Hepatocyte (in vitro differentiated cells): ENCODE results near the gene CPZ. TPM values are rescaled to one million over a fixed set of nuclear protein-coding genes. Genes with fewer than 3 reads are reported as not detected.

Experiments
- DNase-seq: peaks from one replicate; pipeline ENCODE4 v3.0.0-alpha.2; 2016; ENCODE audit warnings: low spot score
- H2AFZ ChIP-seq: fragments of 200-600 bp; sonication (generic); 2 replicates; pipeline ENCODE4 v1.6.0; 2016; ENCODE audit warnings: antibody characterized with exemption, mild to moderate bottlenecking
- H3K27ac ChIP-seq: fragments of 200-600 bp; sonication (generic); 2 replicates; pipeline ENCODE4 v1.5.1; 2016; ENCODE audit warnings: mild to moderate bottlenecking
- H3K27me3 ChIP-seq: fragments of 200-600 bp; sonication (generic); 2 replicates; pipeline ENCODE4 v1.6.1; 2016
- H3K36me3 ChIP-seq: fragments of 200-600 bp; sonication (generic); replicated peaks from 2 replicates; pipeline ENCODE4 v1.5.1; 2016; ENCODE audit warnings: low read depth; ENCODE audit not compliant: insufficient read depth
- H3K4me1 ChIP-seq: fragments of 200-600 bp; sonication (generic); 2 replicates; pipeline ENCODE4 v1.5.1; 2016; ENCODE audit warnings: mild to moderate bottlenecking, moderate library complexity; ENCODE audit not compliant: insufficient read depth
- H3K4me2 ChIP-seq: fragments of 200-600 bp; sonication (generic); 2 replicates; pipeline ENCODE4 v1.6.0; 2016
- H3K4me3 ChIP-seq: fragments of 200-600 bp; sonication (generic); 2 replicates; pipeline ENCODE4 v1.5.1; 2016; ENCODE audit warnings: mild to moderate bottlenecking
- H3K79me2 ChIP-seq: fragments of 200-600 bp; sonication (generic); 2 replicates; pipeline ENCODE4 v1.6.0; 2017; ENCODE audit warnings: mild to moderate bottlenecking
- H3K9me2 ChIP-seq: fragments of 200-600 bp; sonication (generic); replicated peaks from 2 replicates; pipeline ENCODE4 v1.6.0; 2017; ENCODE audit warnings: mild to moderate bottlenecking; ENCODE audit not compliant: insufficient read depth
- H3K9me3 ChIP-seq: fragments of 200-600 bp; sonication (generic); 2 replicates; pipeline ENCODE4 v1.5.1; 2016; ENCODE audit warnings: low read depth, mild to moderate bottlenecking
- H4K20me1 ChIP-seq: fragments of 200-600 bp; sonication (generic); 2 replicates; pipeline ENCODE4 v1.6.0; 2016; ENCODE audit warnings: mild to moderate bottlenecking; ENCODE audit not compliant: insufficient read depth, poor library complexity, severe bottlenecking
- CTCF ChIP-seq: fragments of 200-600 bp; sonication (generic); IDR thresholded peaks from 2 replicates; pipeline ENCODE4 v1.5.1; 2016; ENCODE audit warnings: antibody characterized with exemption, mild to moderate bottlenecking; ENCODE audit not compliant: poor library complexity
- EZH2 ChIP-seq: fragments of 200-600 bp; sonication (generic); IDR thresholded peaks from 2 replicates; pipeline ENCODE4 v1.6.1; 2016; ENCODE audit warnings: antibody characterized with exemption, mild to moderate bottlenecking, borderline replicate concordance
- EZH2phosphoT487 ChIP-seq: fragments of 200-600 bp; sonication (generic); IDR thresholded peaks from one replicate; pipeline ENCODE4 v1.6.1; 2018; ENCODE audit warnings: antibody characterized with exemption, mild to moderate bottlenecking, low read depth, moderate library complexity; ENCODE audit not compliant: unreplicated experiment, severe bottlenecking
- WGBS: methylation state at CpG from one replicate; pipeline ENCODE4 v1.1.6; 2016; ENCODE audit warnings: low lambda C conversion rate; ENCODE audit errors: missing lambda C conversion rate; 5-methylcytosine and 5-hydroxymethylcytosine counted together
- polyA plus RNA-seq: library from polyadenylated mRNA; unstranded; fragments of >200 nt; fragmentation: Nextera tagmentation; extraction: Ambion mirVana; gene quantifications from 2 replicates; pipeline ENCODE4 v1.2.1, GENCODE V29; 2016
- total RNA-seq: library from RNA; depleted of rRNA; stranded (reverse); fragments of >200 nt; gene quantifications from 2 replicates; pipeline ENCODE4 v1.2.3, GENCODE V29; 2014

The CPZ gene
- total and polyA plus RNA-seq, 2 experiments from 2014 or later: 34.8 to 113 TPM

- no peak overlapping the region for H2AFZ ChIP-seq
- DNase-seq: no peak
- H3K4me2 ChIP-seq: no peak overlapping the region
- TF ChIP-seq EZH2phosphoT487: no peak
- no peak for TF ChIP-seq CTCF
- no peak for TF ChIP-seq EZH2
- no peaks in the 10 kb centered on the region for H3K36me3 ChIP-seq
- 92% methylated on average over 8 of the region's 8 CpGs for WGBS
- peaks cover 2% of the 10 kb centered on the region for H3K79me2 ChIP-seq
- no peak overlapping the region for H3K27ac ChIP-seq
- no peaks in the 10 kb centered on the region for H3K27me3 ChIP-seq
- no peaks in the 10 kb centered on the region for H3K9me3 ChIP-seq
- H3K9me2 ChIP-seq: no peaks in the 10 kb centered on the region
- H3K4me3 ChIP-seq: no peak overlapping the region
- peaks cover 8% of the 10 kb centered on the region for H3K4me1 ChIP-seq
- peaks cover 5% of the 10 kb centered on the region for H4K20me1 ChIP-seq
Observed at GRCh38 chr4:8599091-8599460, 6.5 kb downstream of the CPZ start.

GRCh38 chr4:8599657-8600056, 7.1 kb downstream of the CPZ start:
- Histone ChIP-seq H3K4me3 (no peak overlapping the region), H3K9me2 (no peaks in the 10 kb centered on the region), H3K79me2 (peaks cover 2% of the 10 kb centered on the region), H3K9me3 (no peaks in the 10 kb centered on the region), H3K27me3 (no peaks in the 10 kb centered on the region), H3K4me1 (peaks cover 8% of the 10 kb centered on the region), H3K27ac (no peak overlapping the region), H3K36me3 (no peaks in the 10 kb centered on the region), H4K20me1 (peaks cover 5% of the 10 kb centered on the region), H3K4me2 (no peak overlapping the region), H2AFZ (no peak overlapping the region)
- no peak for DNase-seq
- 81% methylated on average over 9 of the region's 9 CpGs for WGBS
- TF ChIP-seq EZH2phosphoT487 (no peak), CTCF (no peak), EZH2 (no peak)

- Histone ChIP-seq H2AFZ (no peak overlapping the region), H3K9me2 (no peaks in the 10 kb centered on the region), H3K4me1 (peaks cover 3% of the 10 kb centered on the region), H4K20me1 (peaks cover under 1% of the 10 kb centered on the region), H3K9me3 (no peaks in the 10 kb centered on the region), H3K27me3 (no peaks in the 10 kb centered on the region), H3K27ac (no peak overlapping the region), H3K36me3 (no peaks in the 10 kb centered on the region), H3K4me2 (no peak overlapping the region), H3K4me3 (no peak overlapping the region), H3K79me2 (no peaks in the 10 kb centered on the region)
- TF ChIP-seq CTCF: no peak
- TF ChIP-seq EZH2: no peak
- no peak for TF ChIP-seq EZH2phosphoT487
- WGBS: 90% methylated on average over 13 of the region's 13 CpGs
- DNase-seq: no peak
Observed at GRCh38 chr4:8600266-8600665, 7.7 kb downstream of the CPZ start.

GRCh38 chr4:8600686-8601085, 8.1 kb downstream of the CPZ start:
- no peaks in the 10 kb centered on the region for H4K20me1 ChIP-seq
- H3K27ac ChIP-seq: no peak overlapping the region
- no peaks in the 10 kb centered on the region for H3K27me3 ChIP-seq
- no peaks in the 10 kb centered on the region for H3K4me1 ChIP-seq
- no peaks in the 10 kb centered on the region for H3K9me3 ChIP-seq
- no peaks in the 10 kb centered on the region for H3K9me2 ChIP-seq
- 60% methylated on average over 12 of the region's 12 CpGs for WGBS
- H2AFZ ChIP-seq: no peak overlapping the region
- no peak for DNase-seq
- H3K36me3 ChIP-seq: no peaks in the 10 kb centered on the region
- H3K4me2 ChIP-seq: no peak overlapping the region
- no peaks in the 10 kb centered on the region for H3K79me2 ChIP-seq
- H3K4me3 ChIP-seq: no peak overlapping the region
- TF ChIP-seq EZH2 (no peak), EZH2phosphoT487 (no peak), CTCF (no peak)
